ENCODE data around the gene MLPH.

MLPH gene

DNA sequence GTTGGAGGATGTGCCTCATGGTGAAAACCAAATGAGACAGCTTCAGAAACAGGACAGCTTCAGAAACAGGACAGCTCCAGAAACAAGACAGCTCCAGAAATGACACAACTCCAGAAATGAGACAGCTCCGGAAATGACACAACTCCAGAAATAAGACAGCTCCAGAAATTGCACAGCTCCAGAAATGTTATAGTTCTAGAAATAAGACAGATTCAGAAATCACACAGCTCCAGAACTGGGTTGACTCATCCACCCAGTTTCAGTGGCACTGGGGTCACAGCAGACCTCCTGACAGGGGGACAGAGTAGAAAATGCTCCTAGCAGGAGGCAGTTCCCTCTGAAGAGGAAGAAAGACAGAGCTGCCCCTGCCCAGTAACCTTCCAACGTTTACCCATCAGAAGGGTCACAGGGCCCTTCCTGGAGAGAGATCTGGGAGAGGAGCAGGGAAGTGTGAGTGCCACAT, 46.2 kb upstream of the MLPH start:
- Histone ChIP-seq H3K27me3 (ENCODE audit: control insufficient read depth in 1 of 2, insufficient read depth in 1 of 2, low read length in 2 of 2) (no peaks in the 10 kb centered on the region), H4K8ac (ENCODE audit: low read length) (peak overlapping the region; percentile 59), H2BK12ac (ENCODE audit: low read length in 2 of 2) (peak overlapping the region; percentile 51 to 79), H3K4me3 (ENCODE audit: insufficient read depth in 1 of 2, low read depth in 1 of 2, low read length in 2 of 2) (no peak overlapping the region), H2BK15ac (ENCODE audit: low read depth, poor library complexity, severe bottlenecking) (peak overlapping the region; percentile 60), H3K4me1 (ENCODE audit: control insufficient read depth, insufficient read depth, low read depth, low read length) (peaks cover 15% of the 10 kb centered on the region), H2BK120ac (ENCODE audit: low read depth, low read length) (no peak overlapping the region), H2AK5ac (ENCODE audit: low read length, severe bottlenecking) (no peak overlapping the region), H3K9ac (ENCODE audit: low read length) (peak overlapping the region; percentile 72), H3K4ac (ENCODE audit: low read depth in 1 of 2, low read length in 2 of 2) (peak overlapping the region; percentile 22 to 55), H3K14ac (ENCODE audit: low read length in 2 of 2) (peak overlapping the region in 1 of 2 experiments; percentile 61), H3K23ac (ENCODE audit: low read length in 2 of 2) (no peak overlapping the region), H3K18ac (ENCODE audit: low read depth in 1 of 2, low read length in 2 of 2) (peak overlapping the region; percentile 62 to 91), H2AFZ (ENCODE audit: low read depth, low read length) (no peak overlapping the region), H3K9me3 (ENCODE audit: control insufficient read depth, low read length) (no peaks in the 10 kb centered on the region), H4K91ac (ENCODE audit: low read length) (peak overlapping the region; percentile 87), H3K79me1 (replicated peaks; ENCODE audit: low read length, poor library complexity, severe bottlenecking) (no peaks in the 10 kb centered on the region), H3K4me2 (ENCODE audit: low read length, poor library complexity, severe bottlenecking) (no peak overlapping the region), H2BK5ac (ENCODE audit: low read depth, low read length, poor library complexity, severe bottlenecking) (no peak overlapping the region), H3K27ac (ENCODE audit: low read length, poor library complexity, severe bottlenecking) (no peak overlapping the region), H3K36me3 (ENCODE audit: control insufficient read depth in 1 of 2, insufficient read depth in 2 of 2, low read depth in 1 of 2, low read length in 2 of 2) (no peaks in the 10 kb centered on the region)
- 100% methylated on average over 1 of the region's 2 CpGs for WGBS
- peak; percentile 56 for DNase-seq

DNA sequence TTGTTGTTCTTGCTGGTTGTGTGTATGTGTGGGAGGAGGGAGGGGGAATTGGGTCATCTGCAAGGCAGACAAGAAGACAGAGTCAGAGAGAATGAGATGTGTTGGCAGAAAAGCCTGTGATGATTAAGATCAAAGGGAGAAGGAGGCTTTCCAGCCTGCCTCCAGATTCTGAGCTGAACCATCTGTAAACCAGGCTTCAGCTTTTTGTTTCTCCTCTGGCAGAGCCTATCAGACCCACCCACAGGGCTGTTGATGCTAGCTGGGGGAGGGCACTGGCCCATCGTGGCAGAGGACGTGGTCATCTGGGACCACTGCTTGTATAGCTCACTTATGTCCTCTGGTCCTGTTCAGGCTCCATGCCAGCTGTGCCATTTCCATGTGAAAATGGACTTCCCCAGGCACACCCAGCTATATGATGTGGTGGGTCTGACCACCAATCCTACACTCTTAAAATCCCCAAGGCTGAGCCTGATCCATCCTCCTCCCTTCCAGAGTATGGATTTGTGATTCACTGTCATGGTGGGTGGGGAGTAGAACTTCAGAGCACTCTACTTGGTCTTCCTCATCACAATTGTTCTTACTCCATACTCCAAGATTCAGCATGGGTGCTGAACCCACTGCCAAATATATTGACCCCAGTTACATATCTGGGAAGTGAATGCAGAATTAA, 45.3 kb upstream of the MLPH start:
- Histone ChIP-seq H2BK120ac (ENCODE audit: low read depth, low read length) (peak overlapping the region; percentile 86), H3K4me2 (ENCODE audit: low read length, poor library complexity, severe bottlenecking) (no peak overlapping the region), H3K4me3 (ENCODE audit: insufficient read depth in 1 of 2, low read depth in 1 of 2, low read length in 2 of 2) (peak overlapping the region in 1 of 2 experiments; percentile 36), H2BK5ac (ENCODE audit: low read depth, low read length, poor library complexity, severe bottlenecking) (no peak overlapping the region), H2BK12ac (ENCODE audit: low read length in 2 of 2) (peak overlapping the region; percentile 99), H4K91ac (ENCODE audit: low read length) (peak overlapping the region; percentile 98), H2BK15ac (ENCODE audit: low read depth, poor library complexity, severe bottlenecking) (peak overlapping the region; percentile 74), H3K14ac (ENCODE audit: low read length in 2 of 2) (peak overlapping the region in 1 of 2 experiments; percentile 29), H2AK5ac (ENCODE audit: low read length, severe bottlenecking) (peak overlapping the region; percentile 12), H3K9ac (ENCODE audit: low read length) (peak overlapping the region; percentile 72), H3K36me3 (ENCODE audit: control insufficient read depth in 1 of 2, insufficient read depth in 2 of 2, low read depth in 1 of 2, low read length in 2 of 2) (no peaks in the 10 kb centered on the region), H3K9me3 (ENCODE audit: control insufficient read depth, low read length) (no peaks in the 10 kb centered on the region), H3K4me1 (ENCODE audit: control insufficient read depth, insufficient read depth, low read depth, low read length) (peaks cover 11% of the 10 kb centered on the region), H3K27me3 (ENCODE audit: control insufficient read depth in 1 of 2, insufficient read depth in 1 of 2, low read length in 2 of 2) (no peaks in the 10 kb centered on the region), H2AFZ (ENCODE audit: low read depth, low read length) (no peak overlapping the region), H3K79me1 (replicated peaks; ENCODE audit: low read length, poor library complexity, severe bottlenecking) (no peaks in the 10 kb centered on the region), H3K18ac (ENCODE audit: low read depth in 1 of 2, low read length in 2 of 2) (peak overlapping the region; percentile 85 to 94), H3K27ac (ENCODE audit: low read length, poor library complexity, severe bottlenecking) (no peak overlapping the region), H3K23ac (ENCODE audit: low read length in 2 of 2) (peak overlapping the region in 1 of 2 experiments; percentile 29), H4K8ac (ENCODE audit: low read length) (peak overlapping the region; percentile 94), H3K4ac (ENCODE audit: low read depth in 1 of 2, low read length in 2 of 2) (peak overlapping the region; percentile 59 to 92)
- WGBS = 39% methylated on average over 2 of the region's 2 CpGs
- peak; percentile 77 for DNase-seq

DNA sequence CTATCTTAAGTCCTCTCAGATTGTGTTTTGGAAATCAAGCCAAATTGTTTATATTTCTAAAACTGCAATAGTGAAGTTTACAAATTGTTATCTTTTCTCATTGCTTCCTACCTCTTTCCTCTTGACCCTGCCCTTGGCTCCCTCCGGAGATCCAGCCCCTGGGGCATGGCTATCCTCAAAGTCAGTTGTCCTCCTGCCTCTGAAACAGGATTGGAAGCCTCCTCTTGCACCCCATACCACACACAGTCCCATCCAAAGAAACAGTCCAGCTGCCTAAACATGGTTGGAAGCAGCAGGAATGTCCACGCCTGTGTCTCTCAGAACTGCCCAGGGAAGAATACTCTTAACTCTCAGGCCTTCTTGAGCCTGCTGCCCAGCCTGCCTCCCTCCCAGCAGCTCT, 43.0 kb upstream of the MLPH start:
- peak overlapping the region in 1 of 2 experiments; percentile 46 for H3K23ac ChIP-seq (ENCODE audit: low read length in 2 of 2)
- H3K18ac ChIP-seq (ENCODE audit: low read depth in 1 of 2, low read length in 2 of 2) = peak overlapping the region; percentile 96 to 97
- H3K9ac ChIP-seq (ENCODE audit: low read length) = no peak overlapping the region
- no peak overlapping the region for H2AK5ac ChIP-seq (ENCODE audit: low read length, severe bottlenecking)
- H3K9me3 ChIP-seq (ENCODE audit: control insufficient read depth, low read length) = no peaks in the 10 kb centered on the region
- peak overlapping the region; percentile 97 for H4K91ac ChIP-seq (ENCODE audit: low read length)
- peak; percentile 62 for DNase-seq
- H2BK5ac ChIP-seq (ENCODE audit: low read depth, low read length, poor library complexity, severe bottlenecking) = no peak overlapping the region
- H3K36me3 ChIP-seq (ENCODE audit: control insufficient read depth in 1 of 2, insufficient read depth in 2 of 2, low read depth in 1 of 2, low read length in 2 of 2) = no peaks in the 10 kb centered on the region
- H3K4me1 ChIP-seq (ENCODE audit: control insufficient read depth, insufficient read depth, low read depth, low read length) = peaks cover 6% of the 10 kb centered on the region
- no peak overlapping the region for H2BK15ac ChIP-seq (ENCODE audit: low read depth, poor library complexity, severe bottlenecking)
- H3K4ac ChIP-seq (ENCODE audit: low read depth in 1 of 2, low read length in 2 of 2) = peak overlapping the region; percentile 7 to 94
- no peaks in the 10 kb centered on the region for H3K79me1 ChIP-seq (replicated peaks; ENCODE audit: low read length, poor library complexity, severe bottlenecking)
- H3K14ac ChIP-seq (ENCODE audit: low read length in 2 of 2) = peak overlapping the region in 1 of 2 experiments; percentile 85
- WGBS = 36% methylated on average over 2 of the region's 2 CpGs
- H2BK12ac ChIP-seq (ENCODE audit: low read length in 2 of 2) = peak overlapping the region; percentile 98 to 99
- no peak overlapping the region for H2AFZ ChIP-seq (ENCODE audit: low read depth, low read length)
- no peak overlapping the region for H3K4me2 ChIP-seq (ENCODE audit: low read length, poor library complexity, severe bottlenecking)
- H3K4me3 ChIP-seq (ENCODE audit: insufficient read depth in 1 of 2, low read depth in 1 of 2, low read length in 2 of 2) = no peak overlapping the region
- H2BK120ac ChIP-seq (ENCODE audit: low read depth, low read length) = peak overlapping the region; percentile 23
- H3K27me3 ChIP-seq (ENCODE audit: control insufficient read depth in 1 of 2, insufficient read depth in 1 of 2, low read length in 2 of 2) = no peaks in the 10 kb centered on the region
- no peak overlapping the region for H3K27ac ChIP-seq (ENCODE audit: low read length, poor library complexity, severe bottlenecking)
- H4K8ac ChIP-seq (ENCODE audit: low read length) = peak overlapping the region; percentile 33

DNA sequence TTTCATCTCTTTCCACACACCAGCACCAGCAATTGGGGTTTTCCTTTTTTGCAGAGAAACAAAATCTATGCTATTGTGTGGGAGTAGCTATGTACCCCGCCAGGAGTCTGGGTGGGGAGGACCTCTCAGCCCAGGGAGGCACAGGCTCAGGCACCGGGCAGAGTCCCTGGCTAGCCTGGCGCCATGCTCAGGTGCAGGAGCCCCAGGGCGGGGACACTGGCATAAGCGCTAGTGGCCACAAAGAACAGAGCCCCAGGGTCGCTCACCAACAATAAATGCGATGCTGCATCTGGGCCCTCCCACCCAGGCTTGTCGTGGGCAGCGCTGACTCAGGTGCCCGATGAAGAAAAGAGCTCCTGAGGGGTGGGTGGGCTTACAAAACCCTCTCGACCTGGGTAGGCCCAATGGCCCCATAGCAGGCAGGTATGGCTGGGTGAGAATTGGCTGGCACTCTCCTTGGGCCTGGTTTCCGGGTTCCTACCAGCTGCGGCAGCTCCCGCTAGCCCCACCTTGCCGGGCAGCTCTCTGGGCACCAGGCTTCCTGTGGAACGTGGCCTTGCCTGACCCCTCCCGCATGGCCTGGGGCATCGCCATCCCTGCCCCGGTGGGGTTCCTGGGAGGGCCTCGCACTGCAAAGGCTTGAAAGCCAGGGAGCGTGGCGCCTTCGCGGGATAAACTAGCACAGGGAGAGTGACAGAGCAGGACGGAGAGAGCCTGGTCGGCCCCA, 41.3 kb upstream of the MLPH start:
- Histone ChIP-seq H2AFZ (ENCODE audit: low read depth, low read length) (no peak overlapping the region), H2AK5ac (ENCODE audit: low read length, severe bottlenecking) (no peak overlapping the region), H3K9me3 (ENCODE audit: control insufficient read depth, low read length) (no peaks in the 10 kb centered on the region), H4K91ac (ENCODE audit: low read length) (peak overlapping the region; percentile 95), H3K4ac (ENCODE audit: low read depth in 1 of 2, low read length in 2 of 2) (peak overlapping the region; percentile 71 to 83), H3K14ac (ENCODE audit: low read length in 2 of 2) (peak overlapping the region in 1 of 2 experiments; percentile 5), H3K9ac (ENCODE audit: low read length) (no peak overlapping the region), H3K79me1 (replicated peaks; ENCODE audit: low read length, poor library complexity, severe bottlenecking) (no peaks in the 10 kb centered on the region), H3K4me3 (ENCODE audit: insufficient read depth in 1 of 2, low read depth in 1 of 2, low read length in 2 of 2) (no peak overlapping the region), H2BK120ac (ENCODE audit: low read depth, low read length) (peak overlapping the region; percentile 50), H3K4me1 (ENCODE audit: control insufficient read depth, insufficient read depth, low read depth, low read length) (peaks cover 6% of the 10 kb centered on the region), H2BK15ac (ENCODE audit: low read depth, poor library complexity, severe bottlenecking) (peak overlapping the region; percentile 77), H2BK12ac (ENCODE audit: low read length in 2 of 2) (peak overlapping the region; percentile 86 to 97), H3K27me3 (ENCODE audit: control insufficient read depth in 1 of 2, insufficient read depth in 1 of 2, low read length in 2 of 2) (no peaks in the 10 kb centered on the region), H2BK5ac (ENCODE audit: low read depth, low read length, poor library complexity, severe bottlenecking) (no peak overlapping the region), H3K23ac (ENCODE audit: low read length in 2 of 2) (no peak overlapping the region), H3K4me2 (ENCODE audit: low read length, poor library complexity, severe bottlenecking) (no peak overlapping the region), H3K36me3 (ENCODE audit: control insufficient read depth in 1 of 2, insufficient read depth in 2 of 2, low read depth in 1 of 2, low read length in 2 of 2) (no peaks in the 10 kb centered on the region), H4K8ac (ENCODE audit: low read length) (peak overlapping the region; percentile 83), H3K27ac (ENCODE audit: low read length, poor library complexity, severe bottlenecking) (no peak overlapping the region), H3K18ac (ENCODE audit: low read depth in 1 of 2, low read length in 2 of 2) (peak overlapping the region; percentile 80 to 81)
- no peak for DNase-seq
- WGBS = 95% methylated on average over 26 of the region's 26 CpGs
